SKM-1 treated with dmso at 0.1 percent for 144 hours (cell line): ENCODE data around the gene MAGI2.

Experiments
- DNase-seq: peaks from one replicate; lab custom pipeline; 2025; ENCODE audit not compliant: unreplicated experiment; lab: John Stamatoyannopoulos, UW

Gene MAGI2

DNA sequence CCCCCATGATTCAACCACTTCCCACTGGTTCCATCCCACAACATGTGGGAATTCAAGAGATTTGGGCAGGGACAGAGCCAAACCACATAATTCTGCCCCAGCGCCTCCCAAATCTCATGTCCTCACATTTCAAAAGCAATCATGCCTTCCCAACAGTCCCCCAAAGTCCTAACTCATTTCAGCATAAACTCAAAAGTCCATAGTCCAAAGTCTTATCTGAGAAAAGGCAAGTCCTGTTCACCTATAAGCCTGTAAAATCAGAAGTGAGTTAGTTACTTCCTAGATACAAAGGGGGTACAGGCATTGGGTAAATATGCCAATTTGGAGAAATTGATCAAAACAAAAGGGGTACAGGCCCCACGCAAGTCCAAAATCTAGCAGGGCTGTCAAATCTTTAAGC, 272.9 kb downstream of the MAGI2 start:
- DNase-seq, result no peak

GRCh38 chr7:79176859-79177477, 276.5 kb downstream of the MAGI2 start:
- DNase-seq, result peak; percentile 46

DNA sequence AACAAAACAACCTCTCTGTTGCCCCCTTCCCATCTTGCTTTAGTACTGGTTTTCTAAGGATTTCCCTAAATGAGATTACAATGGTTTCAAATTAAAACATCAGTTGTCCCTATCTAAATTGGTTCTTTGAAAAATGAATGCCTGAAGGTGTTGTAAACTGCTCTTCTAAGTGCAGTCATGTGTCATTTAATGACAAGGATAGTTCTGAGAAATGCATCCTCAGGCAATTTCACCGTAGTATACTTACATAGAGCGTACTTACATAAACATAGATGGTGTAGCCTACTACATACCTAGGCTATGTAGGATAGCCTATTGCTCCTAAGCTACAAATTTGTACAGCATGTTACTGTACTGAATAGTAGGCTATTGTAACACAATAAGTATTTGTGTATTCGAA, 278.1 kb downstream of the MAGI2 start:
- no peak for DNase-seq

GRCh38 chr7:79165225-79165624, 288.2 kb downstream of the MAGI2 start:
- no peak for DNase-seq

DNA sequence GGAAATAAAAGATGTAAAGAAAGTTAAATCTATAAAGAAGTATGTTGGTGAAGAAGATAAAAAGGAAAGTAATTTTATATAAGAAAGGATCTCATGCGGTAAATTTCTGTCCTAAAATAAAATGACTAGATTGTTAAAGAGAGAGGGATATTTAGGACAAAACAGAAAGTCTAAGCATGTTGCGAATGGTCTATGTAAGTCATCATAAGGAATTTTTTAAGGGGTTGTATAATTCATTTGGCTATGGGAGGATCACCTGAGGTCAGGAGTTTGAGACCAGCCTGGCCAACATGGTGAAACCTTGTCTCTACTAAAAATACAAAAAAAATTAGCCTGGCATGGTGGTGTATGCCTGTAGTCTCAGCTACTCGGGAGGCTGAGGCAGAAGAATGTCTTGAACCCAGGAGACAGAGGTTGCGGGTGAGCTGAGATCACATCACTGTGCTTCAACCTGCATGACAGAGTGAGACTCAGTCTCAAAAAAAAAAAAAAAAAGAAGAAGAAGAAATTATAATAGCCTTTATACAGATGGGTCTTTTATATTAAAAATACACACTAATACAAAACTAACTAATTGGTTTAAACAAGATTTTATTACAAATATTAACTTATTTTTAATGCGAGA, 294.3 kb downstream of the MAGI2 start:
- no peak for DNase-seq

DNA sequence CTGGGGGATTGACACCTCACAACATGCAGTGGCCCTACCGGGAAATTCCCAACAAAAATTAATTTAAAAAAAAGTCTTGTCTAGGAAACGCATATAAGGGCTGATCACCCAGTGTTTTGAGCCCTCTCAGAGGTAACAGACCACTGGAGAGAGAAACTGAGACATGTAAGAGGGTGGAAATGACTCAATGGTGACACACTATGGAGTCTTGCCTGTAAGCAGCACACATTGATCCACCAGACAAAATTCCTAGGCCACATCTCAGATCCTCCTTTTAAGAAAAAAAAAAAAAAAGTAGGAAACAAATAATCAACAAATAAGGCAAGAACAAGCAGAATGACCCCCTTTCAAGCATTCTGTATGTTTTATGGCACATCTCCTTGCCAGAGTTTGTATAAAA, 296.2 kb downstream of the MAGI2 start:
- no peak for DNase-seq

DNA sequence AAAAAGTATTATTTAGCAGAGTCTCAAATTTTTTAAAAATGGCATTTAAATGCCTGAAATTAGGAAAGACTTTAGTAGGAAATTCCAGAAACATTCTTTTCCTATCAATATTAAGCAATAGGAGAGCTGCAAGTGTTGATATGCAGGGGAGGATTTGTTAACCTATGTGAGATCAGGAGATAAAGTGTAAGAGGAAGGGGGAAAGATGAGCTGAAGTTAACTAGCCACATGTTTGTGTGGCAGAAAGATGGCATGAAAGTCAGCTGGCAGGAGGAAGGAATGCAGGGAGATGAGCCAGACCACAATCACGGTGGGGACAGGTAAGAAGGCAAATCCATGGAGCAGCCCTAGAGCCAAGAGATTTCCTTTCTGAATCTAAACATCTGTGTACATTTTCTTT, 303.6 kb downstream of the MAGI2 start:
- DNase-seq, result no peak

DNA sequence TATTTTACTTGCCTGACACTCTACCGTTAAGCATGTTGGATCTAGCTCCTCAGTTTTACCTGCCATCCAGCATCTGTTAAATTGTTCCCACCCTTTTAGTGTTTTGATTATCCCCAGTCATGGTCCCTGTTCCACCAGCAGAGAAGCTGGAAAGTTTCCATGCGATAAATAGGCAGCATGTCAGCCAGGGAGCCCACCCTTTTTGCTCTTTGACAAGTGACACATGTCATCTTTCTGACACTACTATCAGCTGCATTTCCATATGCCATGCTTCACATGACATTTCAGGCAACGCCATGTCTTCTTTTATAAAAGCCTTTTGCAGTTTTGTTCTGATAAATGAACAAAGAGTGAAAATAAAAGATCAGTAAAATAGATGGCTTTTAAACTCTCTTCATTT, 310.8 kb downstream of the MAGI2 start:
- DNase-seq, result no peak

- DNase-seq, result no peak
Measured at GRCh38 chr7:79141252-79141651, 312.2 kb downstream of the MAGI2 start.

DNA sequence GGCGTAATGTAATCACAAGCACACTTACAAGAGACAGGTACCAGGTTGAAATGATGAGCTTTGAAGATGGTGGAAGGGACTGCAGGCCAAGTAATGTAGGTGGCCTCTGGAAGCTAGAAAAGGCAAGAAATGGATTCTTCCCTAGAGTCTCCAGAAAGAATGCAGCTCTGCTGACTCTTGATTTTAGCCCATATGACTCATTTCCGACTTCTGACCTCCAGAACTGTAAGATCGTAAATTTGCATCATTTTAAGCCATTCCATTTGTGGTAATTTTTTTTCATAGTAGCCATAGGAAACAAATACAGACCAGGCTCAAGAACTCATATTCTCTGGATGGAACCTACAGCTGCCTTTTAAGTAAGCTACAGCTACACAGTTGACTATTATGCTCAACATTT, 315.5 kb downstream of the MAGI2 start:
- no peak for DNase-seq

- DNase-seq, result no peak
Measured at GRCh38 chr7:79132844-79133451, 320.5 kb downstream of the MAGI2 start.

DNA sequence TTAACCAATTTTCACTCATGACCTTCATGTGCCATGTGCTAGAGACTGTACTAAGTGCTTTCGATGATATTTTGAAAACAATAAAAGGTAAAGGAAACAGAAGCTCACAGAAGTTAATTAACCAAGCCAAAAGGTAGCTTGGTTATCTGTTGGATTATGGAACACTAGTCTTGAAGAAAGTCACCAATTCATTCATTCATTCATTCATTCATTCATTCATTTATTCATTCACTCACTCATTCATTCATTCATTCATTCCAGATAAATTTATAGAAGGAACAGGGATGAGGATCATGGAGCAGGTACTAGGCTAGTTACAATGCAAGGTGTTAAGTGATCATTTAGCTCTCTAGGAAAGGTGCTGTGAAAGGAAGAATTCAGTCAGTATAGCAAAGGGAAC, 322.8 kb downstream of the MAGI2 start:
- DNase-seq, result no peak

DNA sequence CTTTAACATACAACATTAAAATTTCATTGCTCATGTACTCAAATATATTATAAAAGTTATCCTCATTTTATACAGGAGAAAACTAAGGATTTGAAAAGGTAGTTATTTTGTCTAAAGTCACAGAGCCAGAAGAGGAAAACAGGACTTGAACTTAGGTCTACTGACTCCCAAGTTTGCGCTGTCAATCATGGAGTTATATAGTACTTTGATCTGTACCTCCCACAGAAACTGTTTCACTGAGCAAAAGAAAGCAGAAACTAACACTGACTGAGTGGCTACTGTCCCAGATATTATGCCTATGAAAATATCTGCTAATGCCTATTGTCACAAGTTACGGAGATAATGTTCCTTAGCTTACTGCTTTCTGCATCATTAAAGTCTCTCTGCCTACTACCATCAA, 329.1 kb downstream of the MAGI2 start:
- DNase-seq, result no peak

GRCh38 chr7:79118143-79118542, 335.3 kb downstream of the MAGI2 start:
- no peak for DNase-seq

GRCh38 chr7:79096361-79096805, 357.1 kb downstream of the MAGI2 start:
- no peak for DNase-seq

- DNase-seq, result no peak
Measured at GRCh38 chr7:79093421-79093820, 360.0 kb downstream of the MAGI2 start.

DNA sequence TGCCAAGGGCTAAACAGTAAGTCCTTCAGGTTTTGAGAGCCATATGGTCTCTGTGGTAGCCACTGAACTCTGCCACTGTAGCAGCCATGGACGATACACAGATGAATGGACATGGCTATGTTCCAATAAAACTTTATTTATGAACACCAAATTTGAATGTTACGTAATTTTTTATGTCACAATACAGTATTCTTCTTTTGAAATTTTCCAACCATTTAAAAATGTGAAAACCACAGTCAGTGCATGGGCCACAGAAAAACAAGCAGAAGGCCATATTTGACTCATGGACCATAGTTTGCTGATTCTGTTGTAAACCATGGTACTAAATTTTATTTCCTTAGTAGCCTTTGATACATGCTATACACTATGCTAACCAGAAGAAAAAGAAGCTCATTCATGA, 361.8 kb downstream of the MAGI2 start:
- no peak for DNase-seq

DNA sequence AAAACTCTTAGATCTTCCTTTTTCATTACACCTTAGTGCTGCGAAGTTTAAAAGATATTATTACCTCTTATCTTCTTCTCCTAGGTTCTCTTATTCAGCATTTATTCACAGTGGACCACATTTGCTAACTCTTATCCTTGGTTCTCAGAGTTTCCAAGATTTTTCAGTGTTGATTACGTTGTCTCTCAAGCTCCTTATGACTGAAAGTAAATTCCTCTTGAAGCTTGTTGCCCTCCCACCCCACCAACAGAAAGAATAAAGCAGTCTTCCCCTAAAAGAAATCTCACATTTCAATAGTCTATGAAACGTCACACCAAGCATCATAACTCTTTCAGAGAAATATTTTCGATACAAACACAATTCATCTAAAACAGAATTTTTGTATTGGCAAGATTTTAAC, 362.5 kb downstream of the MAGI2 start:
- no peak for DNase-seq

- no peak for DNase-seq
Measured at GRCh38 chr7:79090543-79090942, 362.9 kb downstream of the MAGI2 start.

DNA sequence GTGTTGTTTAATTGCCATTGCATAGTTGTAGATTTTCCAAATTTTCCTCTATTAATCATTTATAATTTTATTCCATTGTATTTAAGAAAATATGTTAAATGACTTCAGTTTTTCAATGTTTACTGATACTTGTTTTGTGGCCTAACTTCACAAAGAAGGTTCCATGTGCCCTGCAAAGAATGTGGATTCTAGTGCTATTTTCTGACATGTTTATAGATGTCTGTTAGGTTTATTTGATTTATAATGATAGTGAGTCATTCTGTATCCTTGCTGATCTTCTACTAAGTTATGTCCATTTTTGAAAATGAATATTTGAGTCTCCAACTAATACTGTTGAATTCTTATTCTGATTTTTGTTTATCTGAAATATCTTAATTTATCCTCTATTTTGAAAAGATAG, 369.0 kb downstream of the MAGI2 start:
- DNase-seq, result no peak

GRCh38 chr7:79079919-79080554, 373.4 kb downstream of the MAGI2 start:
- DNase-seq, result no peak

DNA sequence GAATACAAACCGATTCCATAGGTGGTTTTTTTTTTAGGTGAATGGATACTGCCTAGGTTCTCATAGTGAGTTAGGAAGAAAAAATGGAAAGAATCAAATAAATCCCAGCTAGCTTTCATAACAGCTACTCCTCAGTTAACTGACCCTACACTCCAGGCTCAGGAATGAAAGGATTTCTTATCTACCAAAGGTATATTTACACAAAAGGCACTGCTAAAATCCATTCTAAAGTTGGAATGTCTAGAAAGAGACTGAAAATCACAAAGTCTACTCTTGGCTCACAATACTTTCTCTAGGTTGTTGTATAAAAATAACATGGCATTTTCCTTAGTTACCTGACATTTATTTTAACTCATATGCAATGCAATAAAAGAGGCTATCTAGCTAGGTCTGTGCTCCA, 375.2 kb downstream of the MAGI2 start:
- DNase-seq, result no peak
